Activated CD4-positive, CD25-positive, alpha-beta regulatory T cell treated with anti-CD3 and anti-CD28 coated beads, Interleukin-2, amount 50 U/mL, for 72 hours (primary cell): ENCODE results near the gene STX1B.
"Not testable (repeated sequence)": the region's sequence is repeated elsewhere in the genome, so short reads cannot be mapped to it uniquely, and the experiment has no call there.

Experiments used
- DNase-seq: peaks from one replicate; pipeline ENCODE4 v3.0.0; 2021

The STX1B gene

DNA sequence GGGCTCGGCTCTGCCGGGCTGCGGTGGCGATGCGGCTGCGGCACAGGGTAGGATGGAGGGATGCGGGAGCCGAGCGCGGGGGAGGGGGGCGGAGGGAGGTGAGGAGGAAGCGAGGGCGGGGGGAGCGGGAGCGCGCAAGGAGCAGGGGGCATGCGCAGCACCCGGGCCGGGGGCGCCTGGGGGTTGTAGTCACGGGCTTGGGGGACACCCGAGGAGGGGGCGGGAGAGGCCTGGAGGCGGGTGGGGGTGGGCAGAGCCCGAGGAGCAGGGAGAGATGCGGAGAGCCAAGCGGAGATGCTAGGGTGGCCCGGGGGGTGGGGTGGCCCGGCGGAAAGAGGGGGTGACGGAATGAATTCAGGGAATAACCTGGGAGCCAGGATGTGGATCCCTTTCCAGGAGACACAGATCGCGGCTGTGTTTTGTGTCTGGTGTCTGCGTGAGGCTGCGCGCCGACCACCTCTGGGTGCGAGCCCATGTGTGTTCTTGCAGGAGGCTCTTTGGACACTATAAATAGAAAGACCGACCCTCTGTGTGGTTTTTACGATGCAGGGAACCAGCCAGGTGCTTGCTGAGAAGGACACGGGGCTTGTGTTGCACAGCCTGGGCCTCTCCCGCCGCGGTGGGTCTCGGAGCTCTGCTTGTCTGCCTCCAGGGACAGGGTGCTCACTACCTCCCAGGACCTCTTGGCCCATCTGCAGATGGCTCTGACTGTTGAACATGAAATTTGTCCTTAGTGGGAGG, at the start of gene STX1B:
STX1B (minus strand) TSS at position 54 of the 741 bp plus-strand sequence. CDS start 242 bp downstream, outside the sequence.
- DNase-seq, result no peak

DNA sequence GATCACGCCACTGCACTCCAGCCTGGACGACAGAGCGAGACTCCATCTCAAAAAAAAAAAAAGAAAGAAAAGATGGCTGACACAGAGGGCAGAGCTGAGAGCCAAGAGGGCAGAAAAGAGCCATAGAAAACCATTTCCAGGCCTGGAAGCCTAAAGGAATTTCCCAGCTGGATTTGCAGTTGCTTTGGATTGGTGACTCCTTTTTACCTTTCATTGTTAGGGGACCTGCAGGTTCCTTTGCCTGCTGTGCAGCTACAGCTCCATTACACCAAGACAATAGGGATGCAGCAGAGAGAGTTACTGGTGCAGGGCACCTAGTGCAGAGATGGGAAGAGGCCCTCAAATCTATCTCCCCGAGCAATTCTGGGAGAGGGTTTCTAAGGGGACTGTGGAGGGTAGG, 45.2 kb upstream of the STX1B start:
- no peak for DNase-seq

DNA sequence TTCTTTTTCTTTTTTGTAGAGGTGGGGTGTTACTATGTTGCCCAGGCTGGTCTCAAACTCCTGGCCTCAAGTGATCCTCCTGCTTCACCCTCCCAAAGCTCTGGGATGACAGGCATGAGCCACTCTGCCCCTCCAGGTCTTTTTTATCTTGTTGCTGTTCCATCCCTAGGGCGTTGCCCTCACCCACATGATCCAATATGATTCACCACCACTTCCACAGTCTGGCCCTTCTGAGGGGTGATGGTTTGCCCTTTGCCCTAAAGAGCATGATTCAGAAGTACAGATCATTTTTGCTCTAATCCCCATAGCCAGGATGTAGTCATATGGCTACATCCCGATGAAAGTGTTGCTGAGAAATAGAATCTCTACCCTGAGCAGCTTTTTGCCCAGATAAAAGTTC, 41.7 kb upstream of the STX1B start:
- no peak for DNase-seq

DNA sequence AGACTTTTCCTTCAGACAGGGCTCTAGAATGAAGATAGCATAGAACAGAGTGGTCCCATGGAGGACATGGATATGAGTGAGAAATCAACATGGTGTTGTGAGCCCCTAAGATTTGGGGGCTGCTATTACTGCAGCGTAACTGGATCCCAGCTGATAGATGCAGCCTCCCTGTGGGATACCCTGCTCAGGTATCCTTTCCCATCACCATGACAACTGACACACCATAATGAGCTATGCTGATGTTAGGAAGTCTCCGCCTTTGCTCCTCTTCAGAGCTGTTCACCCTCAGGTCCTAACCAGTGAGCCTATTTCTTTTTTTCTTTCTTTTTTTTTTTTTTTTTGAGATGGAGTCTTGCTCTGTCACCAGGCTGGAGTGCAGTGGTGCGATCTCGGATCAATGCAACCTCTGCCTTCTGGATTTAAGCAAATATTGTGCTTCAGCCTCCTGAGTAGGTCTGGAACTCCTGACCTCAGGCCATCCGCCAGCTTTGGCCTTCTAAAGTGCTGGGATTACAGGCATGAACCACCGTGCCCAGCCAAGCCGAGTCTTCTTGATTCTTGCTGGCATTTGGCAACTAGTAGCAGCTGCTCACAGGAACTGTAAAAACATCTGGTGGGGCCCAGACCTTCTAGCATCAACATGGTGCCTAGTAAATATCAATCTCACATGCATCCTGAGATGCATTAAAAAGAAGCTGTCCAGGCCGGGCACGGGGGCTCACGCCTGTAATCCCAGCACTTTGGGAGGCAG, 40.0 kb upstream of the STX1B start:
- no peak for DNase-seq

DNA sequence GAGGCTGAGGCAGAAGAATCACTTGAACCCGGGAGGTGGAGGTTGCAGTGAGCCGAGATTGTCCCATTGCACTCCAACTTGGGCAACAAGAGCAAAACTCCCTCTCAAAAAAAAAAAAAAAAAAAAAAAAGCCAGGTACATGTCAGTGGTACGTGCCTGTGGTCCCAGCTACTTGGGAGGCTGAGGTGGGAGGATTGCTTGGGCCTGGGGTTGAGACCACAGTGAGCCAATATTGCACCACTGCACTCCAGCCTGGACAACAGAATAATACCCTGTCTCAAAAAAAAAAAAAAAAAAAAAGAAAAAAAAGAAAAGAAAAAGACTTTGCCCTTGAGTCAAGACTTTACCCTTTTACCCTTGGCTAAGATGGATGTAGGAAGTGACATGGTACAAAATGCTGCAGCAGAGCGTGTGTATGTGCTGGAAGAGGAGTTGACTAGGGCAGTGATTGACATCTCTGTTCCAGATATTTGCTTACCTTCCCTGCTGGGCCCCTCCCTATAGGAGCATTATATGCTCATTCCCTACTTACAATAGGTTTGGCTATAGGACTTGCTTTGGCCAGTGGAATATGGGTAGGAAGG, 33.6 kb upstream of the STX1B start:
- no peak for DNase-seq

DNA sequence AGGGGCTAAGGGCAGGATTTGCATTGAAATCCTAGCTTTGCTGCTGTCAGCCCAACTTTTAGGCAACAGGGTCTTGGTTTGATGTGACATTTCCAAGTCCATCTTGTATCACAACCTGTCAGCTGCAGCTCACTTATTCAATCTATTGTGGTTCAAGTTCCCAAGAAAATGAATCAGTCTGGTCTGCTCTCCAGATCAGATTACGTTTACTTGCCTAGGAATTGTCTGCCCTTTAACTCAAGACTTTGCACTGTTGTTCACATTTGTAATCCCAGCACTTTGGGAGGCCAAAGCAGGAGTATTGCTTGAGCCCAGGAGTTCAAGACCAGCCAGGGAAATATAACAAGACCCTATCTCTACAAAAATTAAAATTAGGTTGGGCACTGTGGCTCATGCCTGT, 32.9 kb upstream of the STX1B start:
- DNase-seq, result no peak

DNA sequence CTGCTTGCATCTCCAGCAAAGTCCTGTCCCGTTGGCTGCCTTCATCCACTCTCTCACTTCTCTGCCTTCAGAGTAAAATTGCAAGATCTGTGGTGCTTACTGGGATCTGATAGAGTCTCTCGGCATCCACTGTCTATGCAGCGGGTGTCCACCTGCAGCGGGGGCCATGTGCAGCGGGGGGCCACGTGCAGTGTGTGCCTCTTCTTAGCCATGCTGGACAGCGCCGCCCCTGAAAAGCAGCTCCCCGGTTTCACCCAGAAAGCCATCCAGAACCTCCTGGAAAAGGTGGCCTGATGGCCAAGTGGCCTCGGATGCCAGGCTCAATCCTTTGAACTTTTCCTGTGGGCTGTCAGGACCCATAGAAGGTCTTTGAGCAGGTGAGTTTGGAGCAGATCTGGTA, 32.4 kb upstream of the STX1B start:
- DNase-seq, result no peak

DNA sequence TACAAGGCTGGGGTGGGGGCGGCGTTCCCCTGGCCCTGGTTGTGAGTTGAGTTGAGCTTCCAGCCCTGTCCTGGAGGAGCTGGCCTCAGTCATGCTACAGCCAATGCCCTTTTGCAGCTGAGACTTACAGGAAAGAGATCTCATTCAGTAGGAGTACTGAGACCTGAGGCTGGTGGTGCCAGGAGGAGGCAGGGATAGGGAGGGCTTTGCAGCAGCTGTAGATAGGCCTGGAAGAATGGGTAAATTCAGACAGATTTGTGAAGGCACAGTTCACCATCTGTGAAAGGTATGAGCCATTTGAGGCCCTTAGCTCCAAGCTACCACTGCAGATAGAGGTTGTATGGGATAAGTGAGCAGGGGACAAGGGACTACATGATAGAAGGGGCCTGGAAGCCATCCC, 28.6 kb upstream of the STX1B start:
- DNase-seq, result no peak

DNA sequence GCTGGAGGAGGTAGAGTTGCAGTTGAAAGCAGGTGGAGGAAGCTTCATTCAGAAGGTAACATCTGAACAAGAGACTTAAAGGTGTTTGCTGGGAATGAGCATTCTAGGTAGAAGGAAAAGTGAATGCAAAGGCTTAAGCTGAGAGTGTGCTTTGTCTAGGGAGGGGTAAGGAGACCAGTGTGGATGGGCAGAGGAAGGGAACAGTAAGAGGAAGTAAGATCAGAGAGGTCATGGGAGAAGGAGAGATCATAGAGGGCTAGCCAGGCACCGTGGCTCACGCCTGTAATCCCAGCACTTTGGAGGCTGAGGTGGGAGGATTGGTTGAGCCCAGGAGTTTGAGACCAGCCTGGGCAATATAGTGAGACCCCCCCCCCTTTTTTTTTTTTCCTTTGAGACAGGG, 26.3 kb upstream of the STX1B start:
- no peak for DNase-seq

DNA sequence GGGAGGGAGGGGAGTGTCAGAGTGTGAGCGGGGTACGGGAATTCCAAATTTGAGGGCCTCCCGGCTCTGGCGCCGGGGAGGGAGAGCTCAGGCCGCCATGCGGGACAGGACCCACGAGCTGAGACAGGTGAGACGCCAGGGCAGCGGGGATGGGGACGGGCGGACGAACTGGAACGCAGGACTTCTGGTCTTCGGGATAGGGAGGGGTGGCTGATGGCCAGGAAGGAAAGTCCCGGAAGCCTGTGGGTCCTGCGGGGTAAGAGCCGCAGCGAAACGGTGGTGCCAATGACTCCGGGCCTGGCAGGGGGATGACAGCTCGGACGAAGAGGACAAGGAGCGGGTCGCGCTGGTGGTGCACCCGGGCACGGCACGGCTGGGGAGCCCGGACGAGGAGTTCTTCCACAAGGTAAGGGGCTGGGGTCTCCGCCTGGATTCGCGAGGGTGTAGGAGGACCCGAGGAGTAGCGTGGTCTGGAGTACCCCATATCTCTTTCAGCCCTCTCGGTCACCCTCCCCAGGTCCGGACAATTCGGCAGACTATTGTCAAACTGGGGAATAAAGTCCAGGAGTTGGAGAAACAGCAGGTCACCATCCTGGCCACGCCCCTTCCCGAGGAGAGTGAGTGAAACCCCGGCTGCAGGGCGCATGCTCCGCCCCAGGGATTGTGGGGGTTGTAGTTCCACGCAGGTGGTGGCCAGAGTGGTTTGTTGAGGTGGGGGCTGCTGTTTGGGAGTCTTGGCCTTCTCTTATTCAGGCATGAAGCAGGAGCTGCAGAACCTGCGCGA, 23.5 kb upstream of the STX1B start:
- peak; percentile 85 for DNase-seq

DNA sequence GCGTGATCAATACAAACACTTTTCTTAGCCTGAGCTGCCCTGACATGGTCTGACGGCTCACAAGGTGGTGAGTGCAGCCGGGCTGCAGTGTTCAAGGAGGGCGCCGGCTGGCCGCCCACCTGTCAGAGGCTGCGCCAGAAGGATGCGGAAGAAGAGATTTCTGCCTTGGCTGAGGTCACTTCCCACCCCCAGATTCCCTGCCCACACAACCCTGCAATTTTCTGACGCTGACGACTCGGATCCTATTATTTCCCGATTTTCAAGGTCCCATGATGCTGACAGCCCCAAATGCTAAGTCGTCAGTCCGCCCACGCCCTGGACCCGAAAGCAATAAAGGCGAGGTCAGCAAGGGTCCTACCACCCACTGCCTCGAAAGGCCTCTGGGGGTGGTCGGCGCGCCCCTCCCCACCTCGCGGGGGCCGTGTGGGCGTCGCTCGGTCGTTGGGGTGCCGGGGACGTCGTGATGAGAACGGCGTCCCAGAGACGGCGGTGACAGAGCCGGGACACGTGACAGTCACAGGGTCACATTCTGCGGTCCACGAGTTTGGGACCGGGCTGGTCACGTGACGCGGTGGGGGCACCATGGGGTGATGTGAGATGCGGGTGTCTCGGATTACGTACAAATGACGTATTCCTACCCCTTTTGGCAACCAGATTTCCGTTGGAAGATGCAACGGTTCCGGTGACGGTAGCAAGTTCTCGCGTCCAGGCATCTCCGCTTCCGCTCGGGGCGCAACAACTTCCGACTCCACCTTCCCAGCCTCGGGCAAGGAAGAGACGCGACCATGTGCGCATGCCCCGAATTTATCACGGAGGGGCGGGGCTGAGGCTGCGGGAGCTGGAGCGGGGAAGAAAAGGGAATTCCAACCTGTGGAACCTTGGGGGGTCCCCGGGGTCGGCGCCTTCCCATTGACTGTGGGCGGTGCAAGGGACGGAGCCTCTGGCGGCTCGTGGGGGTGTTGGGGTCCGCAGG, 22.6 kb upstream of the STX1B start, which contains the start of gene STX4:
STX4 (plus strand) TSS at position 823 of the 973 bp plus-strand sequence. CDS start 248 bp downstream, outside the sequence.
- peak; percentile 95 for DNase-seq

DNA sequence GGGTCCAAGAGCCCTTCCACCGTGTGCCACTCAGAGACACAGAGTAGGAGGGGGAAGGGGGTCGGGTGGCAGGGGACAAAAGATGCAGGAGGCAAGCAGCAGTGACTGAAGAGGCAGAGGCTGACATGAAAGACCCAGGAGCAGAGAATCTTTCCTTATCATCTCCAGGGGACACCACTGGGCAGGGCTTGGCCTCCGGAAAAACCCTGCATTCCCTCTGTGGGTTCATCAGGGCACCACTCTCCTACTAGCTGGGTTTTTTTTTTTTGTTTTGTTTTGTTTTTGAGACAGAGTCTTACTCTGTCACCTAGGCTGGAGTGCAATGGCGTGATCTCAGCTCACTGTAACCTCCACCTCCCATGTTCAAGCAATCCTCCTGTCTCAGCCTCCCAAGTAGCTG, 20.8 kb upstream of the STX1B start:
- DNase-seq, result no peak

DNA sequence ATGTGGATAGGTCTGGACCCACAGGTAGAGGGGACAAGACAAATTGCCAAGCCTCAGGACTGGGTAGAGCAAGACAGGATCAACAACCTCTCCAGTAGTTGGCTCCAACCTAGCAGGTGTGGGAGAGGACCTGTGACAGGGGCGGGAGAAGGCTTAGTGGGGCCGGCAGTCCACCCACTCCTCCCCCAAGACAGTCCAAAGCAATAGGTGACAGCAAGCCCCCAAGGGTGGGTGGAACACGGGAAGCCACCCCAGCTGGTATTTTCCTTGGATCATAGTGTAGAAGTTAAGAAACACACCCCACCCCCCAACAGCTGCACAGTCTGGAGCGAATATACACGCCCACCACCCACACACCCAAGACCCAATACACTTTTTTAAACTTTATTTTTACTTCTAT, 18.8 kb upstream of the STX1B start:
- DNase-seq, result no peak

DNA sequence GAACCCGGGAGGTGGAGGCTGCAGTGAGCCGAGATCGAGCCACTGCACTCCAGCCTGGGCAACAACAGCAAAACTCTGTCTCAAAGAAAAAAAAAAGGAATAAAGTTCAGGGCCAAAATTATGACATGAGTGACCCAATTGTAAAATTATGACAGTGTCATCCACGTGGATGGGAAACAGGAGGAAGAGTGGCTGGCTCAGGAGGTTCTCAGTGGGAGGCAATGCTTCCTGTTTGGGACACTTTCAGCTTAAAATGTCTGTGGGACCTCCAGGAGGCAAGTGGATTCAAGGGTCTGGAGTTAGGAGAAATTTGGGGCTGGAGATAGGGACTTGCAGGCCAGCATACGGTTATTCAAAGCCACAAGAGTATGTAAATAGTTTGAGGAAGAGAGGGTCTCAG, 14.9 kb upstream of the STX1B start:
- DNase-seq, result no peak

DNA sequence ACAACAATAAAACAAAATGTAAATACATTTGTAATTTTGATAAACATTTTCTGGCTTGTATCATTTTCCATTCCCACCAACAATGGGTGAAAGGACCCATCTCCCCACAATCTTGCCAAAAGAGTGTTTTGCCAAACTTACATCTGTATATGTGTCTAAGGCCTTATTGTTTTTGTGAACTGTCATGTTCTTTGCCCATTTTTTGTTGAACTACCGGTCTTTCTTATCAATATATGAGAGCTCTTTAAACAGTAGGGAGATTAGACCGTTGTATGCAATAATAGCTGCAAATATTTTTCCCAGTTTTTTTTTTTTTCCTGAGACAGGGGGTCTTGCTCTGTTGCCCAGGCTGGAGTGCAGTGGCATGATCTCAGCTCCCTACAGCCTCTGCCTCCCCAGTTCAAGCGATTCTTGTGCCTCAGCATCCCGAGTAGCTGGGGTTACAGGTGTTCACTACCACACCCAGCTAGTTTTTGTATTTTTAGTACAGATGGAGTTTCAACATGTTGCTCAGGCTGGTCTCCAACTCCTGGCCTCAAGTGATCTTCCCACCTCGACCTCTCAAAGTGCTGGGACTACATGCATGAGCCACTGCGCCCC, 13.3 kb upstream of the STX1B start:
- DNase-seq, result no peak

DNA sequence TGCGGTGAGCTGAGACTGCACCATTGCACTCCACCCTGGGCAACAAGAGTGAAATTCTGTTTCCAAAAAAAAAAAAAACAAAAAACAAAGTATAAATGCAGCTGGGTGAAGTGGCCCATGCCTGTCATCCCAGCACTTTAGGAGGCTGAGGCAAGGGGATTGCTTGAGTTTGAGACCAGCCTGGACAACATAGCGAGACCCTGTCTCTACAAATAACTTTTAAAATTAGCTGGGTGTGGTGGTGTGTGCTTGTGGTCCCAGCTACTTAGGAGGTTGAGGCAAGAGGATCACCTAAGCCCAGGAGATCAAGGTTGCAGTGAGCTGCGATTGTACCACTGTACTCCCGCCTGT, 12.8 kb upstream of the STX1B start:
- no peak for DNase-seq

DNA sequence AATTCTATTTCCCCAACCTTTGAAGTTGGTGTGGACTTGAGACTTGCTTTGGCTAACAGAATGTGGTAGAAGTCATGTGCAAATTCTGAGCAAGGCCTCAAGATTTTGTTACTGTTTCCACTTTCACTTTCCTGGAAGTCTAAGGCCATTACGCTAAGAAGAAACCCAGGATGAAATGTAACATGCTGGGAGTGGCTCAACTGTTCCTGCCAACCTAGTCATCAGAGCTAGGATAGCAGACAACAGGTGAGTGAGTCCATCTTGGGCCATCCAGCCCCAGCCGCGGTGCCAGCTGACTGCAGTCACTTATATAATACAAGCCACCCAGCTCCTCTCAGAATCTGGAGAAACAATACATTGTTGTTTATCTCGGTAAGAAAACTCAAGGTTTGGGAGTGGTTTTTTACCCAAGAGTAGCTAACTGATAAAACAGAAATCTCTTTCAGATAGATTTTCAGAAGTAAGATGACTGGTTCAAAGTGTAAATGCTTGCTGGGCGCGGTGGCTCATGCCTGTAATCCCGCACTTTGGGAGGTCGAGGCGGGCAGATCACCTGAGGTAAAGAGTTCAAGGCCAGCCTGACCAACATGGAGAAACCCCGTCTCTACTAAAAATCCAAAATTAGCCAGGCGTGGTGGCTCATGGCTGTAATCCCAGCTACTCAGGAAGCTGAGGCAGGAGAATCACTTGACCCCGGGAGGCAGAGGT, 12.3 kb upstream of the STX1B start:
- DNase-seq, result no peak

DNA sequence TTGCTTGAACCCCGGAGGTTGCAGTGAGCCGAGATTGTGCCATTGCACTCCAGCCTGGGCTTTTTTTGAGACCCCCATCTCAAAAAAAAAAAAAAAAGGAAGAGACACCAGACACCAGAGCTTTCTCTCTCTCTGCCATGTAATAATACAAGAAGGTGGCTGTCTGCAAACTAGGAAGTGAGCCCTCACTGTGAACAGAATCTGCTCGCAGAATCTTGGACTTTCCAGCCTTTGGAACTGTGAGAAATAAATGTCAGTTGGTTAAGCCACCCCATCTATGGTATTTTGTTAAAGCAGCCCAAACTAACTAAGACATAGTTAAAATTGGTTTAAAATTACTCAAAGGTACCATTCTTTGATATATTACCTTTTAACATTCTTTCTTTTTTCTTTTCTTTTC, 10.1 kb upstream of the STX1B start:
- DNase-seq, result no peak

DNA sequence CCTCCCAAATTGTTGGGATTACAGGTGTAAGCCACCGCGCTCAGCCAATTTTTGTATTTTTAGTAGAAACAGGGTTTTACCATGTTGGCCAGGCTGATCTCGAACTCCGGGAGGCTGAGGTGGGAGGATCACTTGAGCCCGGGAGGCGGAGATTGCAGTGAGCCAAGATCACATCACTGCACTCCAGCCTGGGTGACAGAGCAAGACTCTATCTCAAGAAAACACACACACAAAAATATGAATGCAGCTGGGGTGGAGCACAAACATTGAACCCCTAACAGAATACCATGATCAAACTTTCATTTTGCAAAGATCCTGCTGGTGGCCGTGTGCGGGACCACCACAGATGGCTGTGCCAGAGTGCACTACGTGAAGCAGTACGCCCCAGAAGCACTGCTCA, 7.3 kb upstream of the STX1B start:
- DNase-seq, result not testable (repeated sequence)

DNA sequence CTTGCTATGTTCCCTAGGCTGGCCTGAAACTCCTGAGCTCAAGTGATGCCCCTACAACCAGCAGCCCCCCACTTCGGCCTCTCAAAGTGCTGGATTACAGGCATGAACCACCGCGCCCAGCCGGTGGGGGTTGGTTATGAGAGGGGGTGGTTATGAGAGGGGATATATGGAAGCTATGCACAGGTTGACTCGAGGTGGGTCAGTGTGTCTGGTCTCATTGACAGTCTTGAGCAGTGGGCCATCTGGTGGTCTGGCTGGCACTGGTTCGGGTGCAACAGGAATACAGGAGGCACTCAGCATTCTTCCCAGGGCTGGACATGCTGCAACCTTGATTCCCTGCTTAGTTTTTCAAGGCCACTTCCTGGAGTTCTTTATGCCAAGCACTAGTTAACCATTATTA, 5.6 kb upstream of the STX1B start:
- DNase-seq, result no peak

DNA sequence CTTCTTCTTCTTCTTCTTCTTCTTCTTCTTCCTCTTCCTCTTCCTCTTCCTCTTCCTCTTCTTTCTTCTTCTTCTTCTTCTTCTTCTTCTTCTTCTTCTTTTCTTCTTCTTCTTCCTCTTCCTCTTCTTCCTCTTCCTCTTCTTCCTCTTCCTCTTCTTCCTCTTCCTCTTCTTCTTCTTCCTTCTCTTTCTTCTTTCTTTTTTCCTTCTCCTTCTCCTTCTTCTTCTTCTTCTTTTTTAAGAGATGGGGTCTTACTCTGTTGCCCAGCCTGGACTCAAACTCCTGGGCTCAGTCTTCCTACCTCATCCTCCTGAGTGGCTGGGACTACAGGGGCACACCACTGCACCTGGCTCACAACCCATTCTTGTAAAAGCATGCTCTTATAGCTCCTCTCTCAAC, 2.9 kb upstream of the STX1B start:
- not testable (repeated sequence) for DNase-seq
